HG03139 (cell line): ENCODE measurements around the gene UVSSA.

Experiments
- ATAC-seq: cut with Tn5 transposase; IDR thresholded peaks from one replicate; pipeline ENCODE4 v1.9.1; 2021; ENCODE audit not compliant: unreplicated experiment

UVSSA gene

GRCh38 chr4:1346781-1347409 lies at the start of gene UVSSA:
Gene UVSSA (plus strand): TSS chr4:1347208. CDS start chr4:1348092, 884 bp downstream.
- ATAC-seq = peak; percentile 91

GRCh38 chr4:1297456-1298325 lies 49.3 kb upstream of the UVSSA start:
- no peak for ATAC-seq

GRCh38 chr4:1298461-1298860 lies 48.5 kb upstream of the UVSSA start:
- no peak for ATAC-seq

- no peak for ATAC-seq
These were observed 47.6 kb upstream of the UVSSA start for GRCh38 chr4:1299301-1299860.

- no peak for ATAC-seq
These were observed 46.2 kb upstream of the UVSSA start for GRCh38 chr4:1300466-1301455.

GRCh38 chr4:1302159-1302558 lies 44.8 kb upstream of the UVSSA start:
- no peak for ATAC-seq

GRCh38 chr4:1305261-1305711 lies 41.7 kb upstream of the UVSSA start:
- no peak for ATAC-seq

GRCh38 chr4:1305781-1306455 lies 41.1 kb upstream of the UVSSA start:
- ATAC-seq = no peak

- ATAC-seq = no peak
These were observed 38.9 kb upstream of the UVSSA start for GRCh38 chr4:1307951-1308735.

- ATAC-seq = peak; percentile 91
These were observed 37.6 kb upstream of the UVSSA start for GRCh38 chr4:1309261-1310010.

- no peak for ATAC-seq
These were observed 36.8 kb upstream of the UVSSA start for GRCh38 chr4:1310031-1310795.

- ATAC-seq = no peak
These were observed 36.0 kb upstream of the UVSSA start for GRCh38 chr4:1310796-1311631.

GRCh38 chr4:1312821-1313640 lies 34.0 kb upstream of the UVSSA start:
- ATAC-seq = no peak

GRCh38 chr4:1315306-1315705 lies 31.7 kb upstream of the UVSSA start:
- no peak for ATAC-seq

- ATAC-seq = no peak
These were observed 31.0 kb upstream of the UVSSA start for GRCh38 chr4:1315836-1316536.
